ENCODE results near the gene WWOX. TPM values are rescaled to one million over a fixed set of nuclear protein-coding genes. Genes with fewer than 3 reads are reported as not detected.

WWOX gene
- total RNA-seq, 1 donor: 24.2 TPM

- H3K4me3 ChIP-seq (ENCODE audit: low read depth, low read length): no peak overlapping the region
- DNase-seq (ENCODE audit: low read depth): no peak
- TF ChIP-seq CTCF (IDR thresholded peaks at IDR 0.05; ENCODE audit: insufficient read depth, low read length): no peak
Observed at GRCh38 chr16:78918805-78919305, 819.4 kb downstream of the WWOX start.

- DNase-seq (ENCODE audit: low read depth): no peak
- no peak overlapping the region for H3K4me3 ChIP-seq (ENCODE audit: low read depth, low read length)
- no peak for TF ChIP-seq CTCF (IDR thresholded peaks at IDR 0.05; ENCODE audit: insufficient read depth, low read length)
Observed at GRCh38 chr16:78919852-78920251, 820.4 kb downstream of the WWOX start.

- no peak for DNase-seq (ENCODE audit: low read depth)
- no peak for TF ChIP-seq CTCF (IDR thresholded peaks at IDR 0.05; ENCODE audit: insufficient read depth, low read length)
- no peak overlapping the region for H3K4me3 ChIP-seq (ENCODE audit: low read depth, low read length)
Observed at GRCh38 chr16:78920621-78921020, 821.2 kb downstream of the WWOX start.

- H3K4me3 ChIP-seq (ENCODE audit: low read depth, low read length): no peak overlapping the region
- no peak for TF ChIP-seq CTCF (IDR thresholded peaks at IDR 0.05; ENCODE audit: insufficient read depth, low read length)
- DNase-seq (ENCODE audit: low read depth): no peak
Observed at GRCh38 chr16:78925083-78925767, 825.8 kb downstream of the WWOX start.

GRCh38 chr16:78926723-78927210 lies 827.3 kb downstream of the WWOX start:
- DNase-seq (ENCODE audit: low read depth): no peak
- no peak for TF ChIP-seq CTCF (IDR thresholded peaks at IDR 0.05; ENCODE audit: insufficient read depth, low read length)
- no peak overlapping the region for H3K4me3 ChIP-seq (ENCODE audit: low read depth, low read length)

GRCh38 chr16:78927766-78928165 lies 828.3 kb downstream of the WWOX start:
- TF ChIP-seq CTCF (IDR thresholded peaks at IDR 0.05; ENCODE audit: insufficient read depth, low read length): no peak
- no peak overlapping the region for H3K4me3 ChIP-seq (ENCODE audit: low read depth, low read length)
- DNase-seq (ENCODE audit: low read depth): no peak
